GM21515 (cell line): ENCODE results near the gene SUSD4.
"Not testable (repeated sequence)": the region's sequence is repeated elsewhere in the genome, so short reads cannot be mapped to it uniquely, and the experiment has no call there.

ENCODE experiments used
- ATAC-seq: cut with Tn5 transposase; IDR thresholded peaks from one replicate; pipeline ENCODE4 v1.9.1; 2021; ENCODE audit not compliant: unreplicated experiment

Gene SUSD4

GRCh38 chr1:223299553-223299952 is 64.4 kb downstream of the SUSD4 start:
- ATAC-seq: no peak

GRCh38 chr1:223298701-223299100 is 65.3 kb downstream of the SUSD4 start:
- ATAC-seq: no peak

GRCh38 chr1:223297800-223298199 is 66.2 kb downstream of the SUSD4 start:
- no peak for ATAC-seq

GRCh38 chr1:223291796-223292195 is 72.2 kb downstream of the SUSD4 start:
- ATAC-seq: no peak

GRCh38 chr1:223290397-223290796 is 73.6 kb downstream of the SUSD4 start:
- ATAC-seq: no peak

- ATAC-seq: no peak
Measured at GRCh38 chr1:223289621-223290020, 74.4 kb downstream of the SUSD4 start.

GRCh38 chr1:223288826-223289225 is 75.2 kb downstream of the SUSD4 start:
- ATAC-seq: no peak

GRCh38 chr1:223285452-223285851 is 78.5 kb downstream of the SUSD4 start:
- ATAC-seq: no peak

- ATAC-seq: not testable (repeated sequence)
Measured at GRCh38 chr1:223283697-223284096, 80.3 kb downstream of the SUSD4 start.

GRCh38 chr1:223278311-223278710 is 85.7 kb downstream of the SUSD4 start:
- ATAC-seq: not testable (repeated sequence)

- no peak for ATAC-seq
Measured at GRCh38 chr1:223276029-223276428, 87.9 kb downstream of the SUSD4 start.

GRCh38 chr1:223273511-223273910 is 90.5 kb downstream of the SUSD4 start:
- no peak for ATAC-seq

GRCh38 chr1:223271085-223271781 is 92.7 kb downstream of the SUSD4 start:
- no peak for ATAC-seq

GRCh38 chr1:223270155-223270554 is 93.8 kb downstream of the SUSD4 start:
- no peak for ATAC-seq

GRCh38 chr1:223269006-223269405 is 95.0 kb downstream of the SUSD4 start:
- ATAC-seq: no peak

- no peak for ATAC-seq
Measured at GRCh38 chr1:223266632-223267172, 97.3 kb downstream of the SUSD4 start.

GRCh38 chr1:223264983-223265908 is 98.7 kb downstream of the SUSD4 start:
- no peak for ATAC-seq

- ATAC-seq: no peak
Measured at GRCh38 chr1:223264529-223264928, 99.4 kb downstream of the SUSD4 start.

- no peak for ATAC-seq
Measured at GRCh38 chr1:223261914-223262313, 102.1 kb downstream of the SUSD4 start.

GRCh38 chr1:223260712-223261111 is 103.3 kb downstream of the SUSD4 start:
- no peak for ATAC-seq

- ATAC-seq: no peak
Measured at GRCh38 chr1:223259462-223259861, 104.5 kb downstream of the SUSD4 start.

GRCh38 chr1:223258751-223259198 is 105.2 kb downstream of the SUSD4 start:
- no peak for ATAC-seq
